Stimulated activated CD8-positive, alpha-beta memory T cell treated with anti-CD3 and anti-CD28 coated beads, Interleukin-12 subunit alpha, Interleukin-12 subunit beta, amount 100 ng/mL, for 4 hours (primary cell): ENCODE measurements around the gene OR14A2.
"Not testable (repeated sequence)": the region's sequence is repeated elsewhere in the genome, so short reads cannot be mapped to it uniquely, and the experiment has no call there.

Experiments
- DNase-seq: peaks from one replicate; pipeline ENCODE4 v3.0.0-alpha.2; 2020; ENCODE audit warnings: low read depth

The OR14A2 gene

DNA sequence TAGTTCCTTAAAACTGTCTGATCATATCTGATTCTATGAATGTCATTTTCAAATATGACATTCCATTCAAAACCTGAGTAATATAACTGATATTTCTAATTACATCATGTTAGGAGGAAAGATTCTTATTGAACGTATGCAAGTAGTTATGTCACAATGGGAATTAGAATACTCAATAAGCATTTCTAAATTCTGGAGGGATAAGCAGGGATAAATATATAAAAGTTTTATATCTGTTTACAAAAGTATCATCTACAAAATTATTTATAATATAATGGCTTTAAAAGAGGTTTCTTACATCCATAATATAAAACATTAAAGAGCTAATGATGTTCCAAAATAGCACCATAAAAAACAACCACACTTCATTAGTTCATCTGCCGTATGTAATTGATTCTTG, at the start of gene OR14A2:
TSS of gene OR14A2 (minus strand) at position 101 of the 400 bp plus-strand sequence.
- DNase-seq = no peak

DNA sequence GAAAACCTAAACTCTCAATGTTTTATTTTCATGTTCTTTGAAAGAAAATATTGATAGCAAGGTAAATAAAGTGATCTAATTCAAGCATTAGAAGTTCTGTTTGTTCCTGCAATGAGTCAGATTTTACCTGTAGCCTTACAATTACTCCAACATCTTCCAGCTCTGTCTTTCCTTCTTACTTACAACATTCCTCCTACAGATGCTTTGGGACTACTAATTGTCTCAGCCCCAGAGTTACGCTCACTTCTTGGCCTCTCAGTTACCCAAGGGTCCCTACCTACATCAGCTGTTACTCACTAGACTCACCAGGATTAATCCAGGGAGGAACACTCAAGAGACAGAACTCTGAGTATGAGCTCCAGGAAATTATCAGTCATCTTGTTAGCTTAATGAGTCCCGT, 49.6 kb upstream of the OR14A2 start:
- no peak for DNase-seq

DNA sequence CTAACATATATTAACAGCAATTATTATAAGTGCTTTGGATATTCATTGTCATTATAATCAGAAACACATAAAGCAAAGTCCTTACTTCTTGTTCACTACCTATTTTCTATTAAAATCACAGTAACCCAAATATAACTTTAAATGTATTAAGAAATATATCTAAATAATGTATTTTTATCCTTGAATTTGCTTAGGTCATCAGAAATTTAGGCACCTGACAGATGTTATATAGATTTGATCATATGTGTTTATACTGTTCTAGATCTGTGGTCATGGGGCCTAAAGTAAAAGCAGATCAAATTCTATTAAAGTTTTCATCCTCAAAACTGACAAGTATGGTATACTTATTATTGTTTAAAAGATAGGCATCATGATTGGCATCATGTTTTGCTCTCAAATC, 21.7 kb upstream of the OR14A2 start:
- DNase-seq = no peak

DNA sequence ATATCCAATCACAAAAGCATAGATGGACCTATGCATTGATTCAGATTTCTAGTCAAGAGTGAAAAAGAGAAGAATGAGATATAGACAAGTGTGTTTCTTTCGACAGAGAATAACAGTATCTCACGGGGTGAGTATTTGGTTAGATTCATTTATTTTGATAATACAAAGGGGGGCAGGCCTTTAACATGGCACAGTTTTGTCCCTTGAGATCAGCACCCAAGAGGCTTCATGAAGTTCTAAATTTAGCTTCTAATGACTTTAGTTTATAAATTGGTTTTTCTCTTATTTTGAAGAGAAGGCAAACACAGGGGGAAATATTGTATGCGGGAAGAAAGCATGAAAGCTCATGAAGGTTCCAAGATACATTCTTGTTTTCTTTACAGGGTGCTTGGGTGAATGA, 12.5 kb upstream of the OR14A2 start, which contains the start of gene OR1C1:
TSS of gene OR1C1 (minus strand) at position 101 of the 400 bp plus-strand sequence. CDS start 2,150 bp downstream, outside the sequence.
- DNase-seq = no peak

DNA sequence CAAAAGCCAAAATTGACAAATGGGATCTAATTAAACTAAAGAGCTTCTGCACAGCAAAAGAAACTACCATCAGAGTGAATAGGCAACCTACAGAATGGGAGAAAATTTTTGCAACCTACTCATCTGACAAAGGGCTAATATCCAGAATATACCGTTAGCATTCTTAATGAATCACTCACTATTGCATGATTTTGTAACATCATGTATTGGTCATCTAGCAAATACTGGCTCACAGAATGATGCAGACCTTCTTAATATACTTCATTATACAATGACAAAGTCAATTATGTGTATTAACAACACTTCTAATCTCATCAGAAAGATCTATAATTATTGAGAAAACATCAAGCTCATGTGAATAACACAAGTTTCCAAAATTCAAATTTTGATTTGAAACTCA, 6.4 kb upstream of the OR14A2 start:
- not testable (repeated sequence) for DNase-seq

DNA sequence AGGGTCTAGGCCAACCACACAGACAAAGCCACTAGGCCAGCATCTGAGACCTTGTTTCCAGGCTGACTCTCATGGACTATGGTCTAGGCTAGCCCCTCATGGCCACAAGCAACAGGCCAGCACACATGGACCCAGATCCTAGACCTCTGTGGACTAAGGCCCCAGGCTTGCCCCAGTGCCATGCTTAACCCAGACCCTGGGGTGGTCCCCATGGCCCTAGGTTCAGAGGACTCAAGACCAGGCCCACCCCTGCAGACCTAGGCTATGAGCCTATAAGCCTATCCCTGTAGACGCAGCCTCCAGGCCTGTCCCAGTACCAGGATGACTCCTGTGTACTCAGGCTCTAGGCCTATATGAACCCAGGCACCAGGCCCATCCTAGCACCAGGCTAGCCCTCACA, 1.9 kb upstream of the OR14A2 start:
- DNase-seq = no peak

DNA sequence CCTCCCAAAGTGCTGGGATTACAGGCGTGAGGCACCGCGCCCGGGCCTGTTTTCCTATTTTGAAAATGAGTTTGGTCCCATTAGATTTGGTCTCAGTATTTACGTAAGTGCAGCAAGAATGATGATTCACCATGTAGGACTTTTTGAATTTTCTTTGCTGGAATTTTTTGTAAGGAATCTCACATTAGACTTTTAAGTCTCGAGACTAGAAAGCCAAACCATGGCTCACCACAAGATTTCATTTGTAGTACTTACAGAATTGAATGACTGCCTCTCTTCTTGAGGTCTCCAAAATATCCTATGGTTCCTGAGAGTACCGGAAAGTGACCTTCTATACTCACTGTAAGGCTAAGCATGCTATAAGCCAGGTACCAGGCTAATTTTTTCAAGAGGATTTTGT, 325 bp downstream of the OR14A2 start:
- no peak for DNase-seq

DNA sequence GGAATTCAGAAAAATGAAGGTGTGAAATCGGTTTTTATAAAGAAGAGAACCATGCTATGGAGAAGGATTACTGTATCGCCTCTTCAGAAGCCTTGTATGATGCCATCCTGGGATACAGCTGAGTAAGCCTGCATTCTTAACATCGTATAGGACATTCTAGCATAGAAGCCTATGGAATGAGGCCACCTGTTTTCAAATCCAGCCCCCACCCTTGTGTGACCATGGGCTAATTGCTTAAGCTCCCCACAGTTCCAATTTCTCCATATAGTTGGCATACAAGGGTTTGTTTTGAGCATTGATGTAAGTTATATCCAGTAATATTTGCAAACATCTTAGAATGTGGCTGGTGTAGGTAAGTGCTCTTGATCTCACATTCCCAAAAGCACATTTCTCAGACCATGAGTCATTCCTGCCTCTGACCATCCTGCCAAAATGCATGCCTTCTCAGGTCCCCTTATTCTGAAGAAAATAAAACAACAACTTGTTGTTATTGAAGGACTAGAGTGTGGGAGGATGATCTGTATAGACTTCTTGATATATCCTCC, 1.5 kb downstream of the OR14A2 start:
- no peak for DNase-seq

DNA sequence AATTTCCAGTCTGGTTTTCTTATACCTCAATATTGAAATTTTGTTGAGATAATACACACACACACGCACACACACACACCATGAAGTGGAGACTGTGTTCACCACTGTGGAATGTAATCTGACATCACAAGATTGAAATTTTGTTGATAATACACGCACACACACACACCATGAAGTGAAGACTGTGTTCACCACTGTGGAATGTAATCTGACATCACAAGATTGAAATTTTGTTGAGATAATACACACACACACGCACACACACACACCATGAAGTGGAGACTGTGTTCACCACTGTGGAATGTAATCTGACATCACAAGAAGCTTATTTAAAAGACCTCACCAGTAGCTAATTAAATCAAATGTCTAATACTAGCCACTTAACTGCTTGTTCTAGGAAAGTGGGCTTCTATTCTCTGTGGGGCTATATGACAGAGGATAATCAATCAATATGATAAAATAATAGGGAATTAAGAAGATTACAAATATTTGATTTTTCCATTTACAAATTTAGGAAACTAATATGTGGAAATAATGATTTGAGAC, 5.7 kb downstream of the OR14A2 start:
- DNase-seq = not testable (repeated sequence)

DNA sequence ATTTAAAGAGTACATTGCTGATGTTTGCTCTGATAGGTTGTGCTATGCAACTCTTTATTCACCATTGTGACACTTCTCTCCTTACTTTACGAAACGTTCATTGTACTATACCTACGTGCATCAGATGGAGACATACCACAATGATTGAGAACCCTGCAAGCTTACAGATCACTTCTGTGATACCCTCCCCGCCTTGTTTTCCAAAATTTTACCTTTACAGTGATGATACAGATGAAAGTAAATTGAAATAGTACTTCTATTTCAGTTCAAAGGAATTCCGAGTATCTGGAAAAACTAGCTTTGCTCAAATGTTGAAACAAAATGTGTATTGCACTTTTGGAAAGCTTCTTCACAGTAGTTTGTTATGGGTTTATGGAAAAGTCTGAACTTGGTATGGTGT, 6.2 kb downstream of the OR14A2 start:
- DNase-seq = no peak

DNA sequence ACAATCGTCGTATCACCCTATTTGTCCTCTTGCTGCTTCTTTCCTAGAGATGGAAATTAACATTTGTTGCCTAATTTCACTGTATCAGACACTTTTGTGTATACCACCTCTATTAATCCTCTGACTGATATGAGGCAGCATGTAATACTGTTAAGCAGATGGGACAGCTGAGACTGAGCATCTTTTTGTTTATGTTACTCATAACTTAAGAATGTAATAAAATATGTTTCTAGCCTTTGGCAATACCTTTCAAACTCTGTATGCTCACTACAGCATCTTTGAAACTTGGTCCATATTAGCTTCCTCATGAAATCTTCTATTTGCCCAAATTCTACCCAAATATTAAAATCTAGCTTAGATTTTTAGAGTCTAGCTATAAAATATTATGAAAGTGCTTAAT, 7.2 kb downstream of the OR14A2 start:
- no peak for DNase-seq

DNA sequence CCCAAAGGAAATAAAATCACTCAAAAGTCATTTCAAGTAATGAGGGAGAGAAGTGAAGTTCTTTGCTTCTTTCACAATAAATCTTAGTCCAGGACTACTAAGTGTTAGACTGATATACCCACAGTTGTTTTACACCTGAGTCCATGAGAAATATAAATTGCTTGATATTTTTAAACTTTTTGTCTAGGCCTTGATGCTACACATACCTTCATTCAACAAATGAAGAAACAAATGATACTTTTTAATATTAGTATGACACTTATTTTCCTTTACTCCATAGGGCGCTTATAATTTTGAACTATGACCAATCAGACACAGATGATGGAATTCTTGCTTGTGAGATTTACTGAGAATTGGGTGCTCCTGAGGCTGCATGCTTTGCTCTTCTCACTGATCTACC, 9.6 kb downstream of the OR14A2 start, which contains the start of gene OR14K1:
TSS of gene OR14K1 (plus strand) at position 301 of the 400 bp plus-strand sequence. CDS start at position 301, 0 bp downstream.
- no peak for DNase-seq

DNA sequence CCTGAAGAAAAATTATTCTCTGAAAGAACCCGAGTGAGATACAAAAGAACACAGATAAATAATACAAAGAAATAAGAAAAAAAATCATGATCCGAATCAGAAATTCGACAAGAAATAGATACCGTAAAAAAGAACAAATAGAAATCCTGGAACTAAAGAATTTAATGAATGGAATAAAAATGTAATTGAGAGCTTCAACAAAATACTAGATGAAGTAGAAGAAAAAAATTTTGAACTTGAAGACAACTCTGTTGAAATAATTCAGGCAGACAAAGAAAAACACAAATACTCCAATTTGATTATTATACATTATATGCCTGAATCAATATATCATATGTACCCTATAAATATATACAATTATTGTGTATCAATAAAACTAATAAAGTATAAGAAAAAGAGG, 26.7 kb downstream of the OR14A2 start:
- DNase-seq = no peak

DNA sequence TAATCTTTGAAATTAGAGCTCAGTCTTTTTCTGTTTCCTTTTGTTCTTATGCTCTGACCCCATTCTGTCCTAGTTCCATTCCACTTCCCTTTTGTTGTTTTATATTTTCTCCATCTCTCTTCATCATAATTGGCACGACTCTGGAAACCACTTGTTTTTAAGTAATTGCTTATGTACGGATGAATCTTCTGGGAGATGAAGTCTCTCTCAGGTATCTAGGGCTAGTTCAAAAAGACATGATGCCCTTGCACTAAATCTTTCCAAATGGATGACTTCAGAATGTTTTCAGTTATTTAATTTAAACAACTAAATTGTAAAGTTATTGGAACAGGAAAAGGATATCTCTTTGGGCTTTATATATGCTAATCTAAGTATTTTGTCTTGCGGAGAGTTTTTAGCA, 31.4 kb downstream of the OR14A2 start, which contains the start of gene OR6F1:
TSS of gene OR6F1 (minus strand) at position 101 of the 400 bp plus-strand sequence. CDS start 3,891 bp downstream, outside the sequence.
- no peak for DNase-seq

DNA sequence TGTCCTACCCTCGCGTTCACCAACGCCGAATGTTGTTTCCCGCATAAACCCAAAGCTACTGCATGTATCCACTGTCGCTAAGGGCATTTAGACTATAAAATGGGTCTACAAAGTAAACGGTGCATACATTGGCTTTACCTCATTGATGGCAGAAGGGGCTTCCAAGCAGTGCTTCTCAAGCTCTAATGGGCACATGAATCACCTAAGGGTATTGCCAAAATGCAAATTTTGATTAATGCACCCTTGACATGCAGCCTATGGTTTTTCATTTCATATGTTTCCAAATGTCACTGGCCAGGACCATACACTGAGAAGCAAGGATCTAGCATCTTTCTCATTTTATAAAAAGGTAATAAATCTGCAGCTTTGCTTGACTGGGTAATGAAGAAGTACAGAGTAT, 34.2 kb downstream of the OR14A2 start:
- DNase-seq = no peak

DNA sequence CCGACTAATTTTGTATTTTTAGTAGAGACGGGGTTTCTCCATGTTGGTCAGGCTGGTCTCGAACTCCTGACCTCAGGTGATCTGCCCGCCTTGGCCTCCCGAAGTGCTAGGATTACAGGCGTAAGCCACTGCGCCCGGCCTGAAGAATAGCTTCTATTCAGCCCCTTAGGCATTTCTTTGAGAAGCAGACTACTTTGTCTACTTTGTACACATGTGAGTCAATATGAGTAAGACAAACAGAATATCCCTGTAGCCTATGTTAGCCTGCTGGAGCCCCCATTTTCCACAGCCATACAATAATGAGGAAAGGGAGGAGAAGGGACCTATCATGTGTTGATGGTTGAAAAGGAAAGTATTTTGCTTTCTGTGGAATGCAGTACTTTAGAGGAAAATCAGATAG, 37.3 kb downstream of the OR14A2 start:
- DNase-seq = not testable (repeated sequence)

DNA sequence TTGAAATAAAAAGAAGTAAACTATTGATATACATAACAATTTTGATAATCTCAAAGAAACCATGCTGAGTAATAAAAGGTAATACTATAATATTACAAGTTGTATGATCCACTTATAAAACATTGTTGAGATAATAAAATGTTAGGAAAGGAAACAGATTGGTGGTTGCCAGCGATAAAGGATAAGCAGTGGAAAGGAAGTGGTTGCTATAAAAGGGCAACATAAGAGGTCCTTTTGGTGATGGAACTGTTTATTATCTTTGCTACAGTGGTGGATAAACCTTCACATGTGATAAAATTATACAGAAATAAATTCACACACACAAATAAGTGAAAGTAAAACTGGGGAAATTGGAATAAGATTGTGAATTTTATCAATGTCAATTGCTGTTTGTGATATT, 46.6 kb downstream of the OR14A2 start:
- DNase-seq = no peak

DNA sequence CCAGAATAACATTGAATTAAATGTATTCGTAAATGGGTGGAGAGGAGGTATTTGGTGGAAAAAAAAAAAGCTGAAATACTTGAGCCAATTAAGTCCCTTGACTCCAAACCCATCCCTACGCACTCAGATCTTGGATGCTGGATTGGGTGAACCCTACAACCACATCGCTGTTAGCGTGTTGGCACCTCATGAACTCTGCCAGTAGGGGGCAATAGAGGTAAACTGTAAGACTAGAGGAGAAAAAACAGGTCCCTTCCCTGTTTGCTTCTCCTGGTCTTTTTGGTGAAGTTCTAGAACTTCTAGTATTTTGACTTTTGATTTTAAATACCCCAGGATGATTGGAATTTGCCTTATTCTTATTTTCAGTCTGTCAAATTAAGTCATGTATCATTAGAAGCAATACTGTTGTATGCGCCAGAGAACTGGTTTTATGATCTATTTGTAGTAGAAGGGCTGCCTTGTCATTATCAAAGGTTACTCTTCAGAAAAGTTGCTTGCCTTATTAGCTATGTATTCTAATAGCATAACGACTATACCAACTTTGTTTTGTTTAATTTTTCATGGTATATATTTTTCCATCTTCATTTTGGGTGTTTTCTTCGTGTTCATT, 66.5 kb downstream of the OR14A2 start:
- DNase-seq = no peak

DNA sequence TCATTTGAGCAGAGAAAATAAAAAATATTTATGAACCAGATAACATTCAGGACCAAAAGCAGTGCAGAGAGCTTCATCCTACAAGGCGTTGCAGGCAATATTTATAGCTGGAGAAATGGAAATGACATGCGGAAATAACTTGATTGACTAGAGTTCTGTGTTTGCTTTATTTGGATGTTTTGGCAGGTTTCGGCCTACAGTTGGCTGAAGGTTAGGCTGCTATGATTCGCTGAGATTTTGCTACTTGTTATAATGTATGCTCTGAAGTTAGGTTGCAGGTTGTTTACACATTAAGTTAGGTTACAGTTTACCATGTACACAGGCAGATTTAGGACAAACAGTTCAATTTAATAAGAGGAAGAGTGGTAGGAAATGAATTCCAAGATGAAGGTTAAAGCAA, 67.8 kb downstream of the OR14A2 start:
- DNase-seq = no peak

DNA sequence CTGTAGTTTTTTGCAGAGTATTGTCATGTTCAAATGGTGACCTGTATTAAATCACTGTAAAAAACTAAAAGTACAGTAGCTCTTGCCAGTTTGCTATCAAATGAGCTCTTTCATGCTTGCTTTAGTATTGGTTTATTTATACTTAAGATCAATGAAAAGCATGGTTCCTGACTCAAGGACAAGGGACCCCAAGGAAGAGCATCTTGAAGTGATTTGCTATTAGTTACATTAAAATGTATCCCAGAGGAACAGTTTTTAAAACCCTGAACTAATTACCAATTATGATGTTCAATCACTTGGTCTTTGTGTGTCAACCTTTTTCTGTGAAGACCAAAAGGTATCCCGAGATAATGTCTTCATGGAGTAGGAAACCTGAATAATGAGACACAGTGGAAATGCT, 68.3 kb downstream of the OR14A2 start, which contains the start of gene OR13G1:
TSS of gene OR13G1 (minus strand) at position 101 of the 400 bp plus-strand sequence. CDS start 6,698 bp downstream, outside the sequence.
- DNase-seq = no peak
